Mammary epithelial cell (primary cell): Measurements from ENCODE around the gene WDR27.
"Not testable (repeated sequence)": the region's sequence is repeated elsewhere in the genome, so short reads cannot be mapped to it uniquely, and the experiment has no call there.

Experiments
- CTCF ChIP-seq, 2 donors: IDR thresholded peaks in 1 of 2; conservative IDR thresholded peaks in 1 of 2; 2 replicates each; pipeline ENCODE4 v1.5.1; 2011 to 2012; ENCODE audit warnings: inconsistent platforms in 2 of 2, low read length in 2 of 2, mild to moderate bottlenecking in 2 of 2, control low read depth in 1 of 2, low read depth in 1 of 2; ENCODE audit not compliant: insufficient read depth in 1 of 2; ENCODE audit errors: extremely low read depth in 1 of 2
- EZH2 ChIP-seq: IDR thresholded peaks from 2 replicates; pipeline ENCODE4 v1.6.1; 2012; ENCODE audit warnings: low read length, inconsistent platforms, borderline replicate concordance

GRCh38 chr6:169434554-169434953 lies 267.3 kb downstream of the WDR27 start:
- not testable (repeated sequence) for TF ChIP-seq CTCF (conservative IDR thresholded peaks at IDR 0.05 in 1 of 2, IDR thresholded peaks at IDR 0.05 in 1 of 2; ENCODE audit: extremely low read depth in 1 of 2, insufficient read depth in 1 of 2, low read depth in 1 of 2, low read length in 2 of 2); EZH2
